ENCODE results near the gene BMPR1B.

BMPR1B gene

GRCh38 chr4:95038791-95039190, 281.0 kb downstream of the BMPR1B start:
- Histone ChIP-seq H3K27ac (replicated peaks) (no peak overlapping the region), H3K27me3 (ENCODE audit: insufficient read depth, poor library complexity, severe bottlenecking) (no peaks in the 10 kb centered on the region), H3K4me3 (replicated peaks; ENCODE audit: insufficient read depth, low read length) (no peak overlapping the region)
- DNase-seq (ENCODE audit: low read depth in 1 of 2, low spot score in 1 of 2): no peak
- TF ChIP-seq SPI1 (IDR thresholded peaks at IDR 0.05; ENCODE audit: borderline replicate concordance, low read depth): no peak
- no peak for TF ChIP-seq GABPA (IDR thresholded peaks at IDR 0.05; ENCODE audit: low read depth)
- TF ChIP-seq POLR2AphosphoS5 (IDR thresholded peaks at IDR 0.05; ENCODE audit: low read depth): no peak
- TF ChIP-seq REST (IDR thresholded peaks at IDR 0.05; ENCODE audit: insufficient replicate concordance, low read depth): no peak
- no peak for TF ChIP-seq CTCF (IDR thresholded peaks at IDR 0.05; ENCODE audit: insufficient read depth, low read length)

GRCh38 chr4:95044324-95044837, 286.6 kb downstream of the BMPR1B start:
- no peak for DNase-seq (ENCODE audit: low read depth in 1 of 2, low spot score in 1 of 2)
- TF ChIP-seq POLR2AphosphoS5 (IDR thresholded peaks at IDR 0.05; ENCODE audit: low read depth): no peak
- no peak for TF ChIP-seq GABPA (IDR thresholded peaks at IDR 0.05; ENCODE audit: low read depth)
- no peak for TF ChIP-seq REST (IDR thresholded peaks at IDR 0.05; ENCODE audit: insufficient replicate concordance, low read depth)
- TF ChIP-seq SPI1 (IDR thresholded peaks at IDR 0.05; ENCODE audit: borderline replicate concordance, low read depth): no peak
- TF ChIP-seq CTCF (IDR thresholded peaks at IDR 0.05; ENCODE audit: insufficient read depth, low read length): no peak
- Histone ChIP-seq H3K27me3 (ENCODE audit: insufficient read depth, poor library complexity, severe bottlenecking) (no peaks in the 10 kb centered on the region), H3K27ac (replicated peaks) (no peak overlapping the region), H3K4me3 (replicated peaks; ENCODE audit: insufficient read depth, low read length) (no peak overlapping the region)

GRCh38 chr4:95045429-95045828, 287.7 kb downstream of the BMPR1B start:
- no peak overlapping the region for H3K27ac ChIP-seq (replicated peaks)
- TF ChIP-seq GABPA (IDR thresholded peaks at IDR 0.05; ENCODE audit: low read depth) (no peak), CTCF (IDR thresholded peaks at IDR 0.05; ENCODE audit: insufficient read depth, low read length) (no peak), REST (IDR thresholded peaks at IDR 0.05; ENCODE audit: insufficient replicate concordance, low read depth) (no peak), POLR2AphosphoS5 (IDR thresholded peaks at IDR 0.05; ENCODE audit: low read depth) (no peak), SPI1 (IDR thresholded peaks at IDR 0.05; ENCODE audit: borderline replicate concordance, low read depth) (no peak)
- H3K27me3 ChIP-seq (ENCODE audit: insufficient read depth, poor library complexity, severe bottlenecking): no peaks in the 10 kb centered on the region
- no peak for DNase-seq (ENCODE audit: low read depth in 1 of 2, low spot score in 1 of 2)
- no peak overlapping the region for H3K4me3 ChIP-seq (replicated peaks; ENCODE audit: insufficient read depth, low read length)

Measured in HL-60 (cell line).